Stimulated activated CD8-positive, alpha-beta memory T cell treated with anti-CD3 and anti-CD28 coated beads, Interleukin-15, amount 100 ng/mL, for 1 hour (primary cell): Measurements from ENCODE around the gene COQ7.

Source experiments
- DNase-seq: peaks from one replicate; pipeline ENCODE4 v3.0.0-alpha.2; 2020; ENCODE audit warnings: low read depth

The COQ7 gene

GRCh38 chr16:19086322-19087199, 19.1 kb downstream of the COQ7 start:
- DNase-seq: peak; percentile 60

GRCh38 chr16:19088341-19088916, 21.0 kb downstream of the COQ7 start:
- no peak for DNase-seq

- no peak for DNase-seq
Observed at GRCh38 chr16:19089410-19089955, 22.1 kb downstream of the COQ7 start.

DNA sequence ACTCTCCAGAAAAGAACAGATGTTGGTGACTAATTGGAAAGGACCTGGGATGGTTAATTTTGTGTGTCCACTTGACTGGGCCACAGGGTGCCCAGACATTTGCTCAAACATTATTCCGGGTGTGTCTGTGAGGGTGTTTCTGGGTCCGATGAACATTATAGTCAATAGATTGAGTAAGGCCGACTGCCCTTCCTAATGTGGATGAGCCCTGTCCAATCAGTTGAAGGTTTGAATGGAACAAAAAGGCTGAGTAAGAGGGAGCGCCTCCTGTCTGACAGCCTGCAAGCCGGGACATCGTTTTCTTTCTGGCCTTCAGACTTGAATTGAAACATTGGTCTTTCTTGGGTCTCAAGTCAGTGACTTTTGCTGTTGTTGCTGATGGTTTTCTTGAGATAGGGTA, 23.5 kb downstream of the COQ7 start:
- DNase-seq: no peak

- DNase-seq: no peak
Observed at GRCh38 chr16:19092653-19093410, 25.4 kb downstream of the COQ7 start.

DNA sequence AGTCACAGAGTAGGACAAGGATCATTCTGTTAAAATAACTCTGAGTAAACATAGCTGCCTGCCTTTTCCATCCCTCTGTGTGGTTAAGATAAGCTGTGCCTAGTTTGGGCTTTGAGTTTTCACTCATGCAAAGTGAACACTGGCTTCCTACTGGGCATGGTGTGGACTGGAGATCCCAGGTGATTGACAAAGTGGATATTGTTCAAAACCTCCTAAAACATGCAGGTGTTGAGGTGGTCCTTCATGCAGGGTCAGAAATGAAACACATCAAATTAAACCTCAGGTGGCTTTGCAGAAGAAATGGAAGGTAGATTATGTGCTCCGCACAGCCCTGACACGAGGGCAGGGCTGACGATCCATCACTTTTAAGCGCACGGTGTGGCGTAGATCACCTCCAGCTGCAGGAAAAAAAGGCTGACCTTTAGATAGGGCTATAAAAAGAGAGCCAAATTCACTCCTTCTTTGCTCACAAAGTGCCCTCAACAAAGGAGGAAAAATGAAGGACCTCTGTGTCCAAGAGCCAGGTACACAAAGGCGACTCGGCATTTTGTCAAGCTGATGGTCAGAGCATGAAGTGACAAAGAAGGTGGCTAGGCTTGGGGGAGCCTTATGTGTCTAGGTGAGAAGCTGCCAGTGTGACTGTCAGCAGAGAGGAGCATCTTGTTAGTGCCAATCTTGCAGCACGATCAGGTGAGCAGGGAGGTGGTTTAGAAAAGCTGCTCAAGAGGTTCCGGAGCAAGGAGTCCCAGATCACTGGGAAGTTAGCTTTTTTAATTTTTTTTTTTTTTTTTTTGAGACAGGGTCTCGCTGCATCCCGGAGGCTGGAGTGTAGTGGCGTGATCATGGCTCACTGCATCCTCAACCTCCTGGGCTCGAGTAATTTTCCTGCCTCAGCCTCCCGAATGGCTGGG, 26.5 kb downstream of the COQ7 start:
- DNase-seq: no peak

DNA sequence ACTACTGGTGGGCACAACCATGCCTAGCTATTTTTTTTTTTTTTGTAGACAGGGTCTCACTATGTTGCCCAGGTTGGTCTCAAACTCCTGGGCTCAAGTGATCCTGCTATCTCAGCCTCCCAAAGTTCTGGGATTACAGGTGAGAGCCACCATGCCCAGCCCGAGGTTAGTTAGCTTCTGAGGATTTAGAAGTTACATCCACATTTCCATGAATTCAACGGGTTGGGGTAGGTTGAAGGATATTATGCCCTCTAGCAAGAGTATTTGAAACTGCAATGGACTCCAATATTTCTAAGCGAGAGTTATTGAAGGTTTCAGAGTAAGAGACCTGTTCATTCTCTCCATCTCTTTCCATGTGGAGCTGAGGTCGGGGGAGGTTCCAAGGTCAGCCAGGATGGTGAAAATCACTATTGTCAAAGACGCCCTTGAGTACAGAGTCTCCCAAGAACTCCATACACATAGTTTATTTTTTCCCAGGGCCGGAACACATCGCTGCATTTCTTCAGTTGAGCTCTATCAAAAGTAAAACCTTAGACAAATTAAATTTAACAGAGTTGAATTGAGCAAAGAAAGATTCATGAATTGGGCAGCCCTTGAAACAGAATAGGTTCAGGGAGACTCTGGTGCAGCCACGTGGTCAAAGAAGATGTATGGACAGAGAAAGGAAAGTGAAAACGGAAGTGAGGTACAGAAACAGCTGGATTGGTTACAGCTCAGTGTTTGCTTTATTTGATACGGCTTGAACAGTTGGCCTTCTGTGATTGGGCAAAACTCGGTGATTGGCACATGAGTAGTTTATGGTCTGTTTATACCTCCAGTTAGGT, 27.3 kb downstream of the COQ7 start:
- no peak for DNase-seq

DNA sequence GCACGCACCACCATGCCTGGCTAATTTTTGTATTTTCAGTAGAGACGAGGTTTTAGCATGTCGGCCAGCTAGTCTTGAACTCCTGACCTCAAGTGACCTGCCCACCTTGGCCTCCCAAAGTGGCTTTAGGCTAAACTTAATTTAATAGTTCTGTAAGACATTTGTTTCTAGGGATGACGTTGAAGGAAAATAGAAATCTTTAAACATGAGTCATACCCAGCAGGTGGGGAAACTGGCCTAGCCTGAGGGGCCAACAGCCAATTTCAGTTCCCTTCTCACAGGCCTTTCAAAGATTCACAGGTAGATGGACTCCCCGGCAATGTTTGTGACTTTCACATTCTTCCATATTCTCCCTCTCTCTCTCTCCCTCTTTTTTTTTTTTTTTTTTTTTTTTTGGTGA, 28.2 kb downstream of the COQ7 start:
- no peak for DNase-seq

DNA sequence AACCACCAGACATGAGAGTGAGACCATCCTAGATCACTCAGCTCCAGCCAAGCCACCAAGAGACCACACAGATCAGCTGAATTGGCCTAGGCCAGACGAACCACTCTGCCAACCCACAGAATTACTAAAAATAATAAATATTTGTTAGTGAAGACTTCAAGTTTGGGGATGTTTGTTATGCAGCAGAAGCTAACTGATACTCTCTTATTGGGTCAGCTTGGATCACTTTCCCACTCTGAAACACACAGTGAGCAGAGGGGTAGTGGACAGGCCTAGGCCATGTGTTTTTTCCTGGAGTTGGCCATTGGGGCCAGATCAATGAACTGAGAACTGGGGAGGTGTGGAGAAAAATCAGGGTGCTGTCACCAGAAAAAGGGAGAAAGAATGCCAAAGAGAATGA, 30.8 kb downstream of the COQ7 start:
- no peak for DNase-seq

- DNase-seq: no peak
Observed at GRCh38 chr16:19102187-19102872, 34.9 kb downstream of the COQ7 start.

DNA sequence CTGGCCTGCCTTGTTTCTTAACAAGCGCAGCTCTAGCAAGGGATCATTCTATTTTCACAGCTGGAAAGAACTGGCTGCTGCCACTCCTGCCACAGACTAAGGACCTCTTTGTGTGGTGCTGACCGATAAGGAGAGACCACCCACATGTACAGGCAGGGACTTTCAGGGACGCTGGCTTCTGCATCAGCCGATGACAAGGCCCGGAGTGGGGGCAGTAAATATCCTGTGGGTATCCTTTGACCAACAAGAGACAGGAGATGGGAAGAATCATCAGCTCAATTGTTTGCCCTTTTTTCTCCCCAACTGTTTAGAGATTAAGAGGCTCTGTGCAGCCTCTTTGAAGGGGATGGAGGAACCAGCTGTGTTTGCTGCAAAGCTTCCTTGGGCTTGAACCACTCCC, 37.2 kb downstream of the COQ7 start:
- DNase-seq: no peak

DNA sequence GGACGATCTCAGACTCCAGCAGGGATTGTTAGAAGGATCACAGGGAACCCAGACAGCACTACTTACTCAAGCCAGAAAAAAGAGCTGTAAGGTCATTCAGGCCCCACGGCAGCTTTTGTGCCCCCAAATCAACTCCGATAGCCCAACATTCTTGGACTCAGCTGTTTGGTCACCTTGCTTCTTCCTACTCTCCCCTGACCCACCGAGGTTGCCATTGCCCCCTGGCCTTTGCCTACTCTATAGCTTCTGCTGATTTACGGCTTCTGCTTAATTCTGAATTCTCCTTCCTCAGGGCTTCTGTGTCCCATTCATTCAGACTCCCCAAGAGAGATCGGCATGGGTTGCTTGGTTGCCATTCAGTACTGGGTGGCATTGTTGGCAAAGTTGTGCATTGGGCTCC, 37.7 kb downstream of the COQ7 start:
- DNase-seq: no peak

- no peak for DNase-seq
Observed at GRCh38 chr16:19105891-19106624, 38.6 kb downstream of the COQ7 start.

DNA sequence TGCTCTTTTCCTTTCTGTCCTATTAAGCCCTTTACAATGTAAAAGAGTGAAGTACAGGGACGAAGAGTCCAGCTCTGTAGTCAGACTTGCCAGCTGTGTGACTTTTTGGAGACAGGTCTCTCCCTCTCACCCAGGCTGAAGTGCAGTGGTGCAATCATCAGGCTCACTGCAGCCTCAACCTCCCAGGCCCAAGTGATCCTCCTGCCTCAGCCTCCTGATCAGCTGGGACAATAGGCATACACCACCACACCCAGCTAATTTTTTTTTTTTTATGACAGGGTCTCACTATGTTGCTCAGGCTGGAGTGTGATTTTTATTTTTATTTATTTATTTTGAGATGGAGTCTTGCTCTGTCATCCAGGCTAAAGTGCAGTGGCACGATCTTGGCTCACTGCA, 39.2 kb downstream of the COQ7 start:
- DNase-seq: no peak

GRCh38 chr16:19108409-19109287, 41.2 kb downstream of the COQ7 start:
- DNase-seq: no peak

- no peak for DNase-seq
Observed at GRCh38 chr16:19109288-19109664, 41.9 kb downstream of the COQ7 start.

- DNase-seq: no peak
Observed at GRCh38 chr16:19110537-19111360, 43.3 kb downstream of the COQ7 start.

- DNase-seq: no peak
Observed at GRCh38 chr16:19112099-19112407, 44.6 kb downstream of the COQ7 start.
